Transverse colon (tissue), 4 donors: ENCODE results near the gene CFAP221. TPM values are rescaled to one million over a fixed set of nuclear protein-coding genes. Genes with fewer than 3 reads are reported as not detected.
A peak's percentile ranks its signal among the peaks of the same experiment; 100 is the strongest.

Experiments
- DNase-seq: peaks from one replicate; pipeline ENCODE4 v3.0.0-alpha.2; 2019
- H3K27ac ChIP-seq, 4 donors: fragments of 200-600 bp; sonication (generic); 2 replicates each; pipeline ENCODE4 v1.5.1; 2016 to 2018; ENCODE audit warnings: inconsistent platforms in 4 of 4
- H3K27me3 ChIP-seq: fragments of 200-600 bp; sonication (generic); 2 replicates; pipeline ENCODE4 v1.5.1; 2017; ENCODE audit warnings: inconsistent platforms
- H3K36me3 ChIP-seq, 4 donors: fragments of 200-600 bp; sonication (generic); 2 replicates each; pipeline ENCODE4 v1.5.1; 2017 to 2019; ENCODE audit warnings: inconsistent platforms in 4 of 4
- H3K4me1 ChIP-seq, 4 donors: fragments of 200-600 bp; sonication (generic); 2 replicates each; pipeline ENCODE4 v1.5.1; 2017 to 2020; ENCODE audit warnings: inconsistent platforms in 4 of 4
- H3K4me3 ChIP-seq, 4 donors: fragments of 200-600 bp; sonication (generic); 1 replicate in 1 of 4; 2 replicates in 3 of 4; pipeline versions ENCODE4 v1.5.1 to v1.6.1; 2017 to 2019; ENCODE audit warnings: inconsistent platforms in 4 of 4
- H3K9me3 ChIP-seq, 2 donors: fragments of 200-600 bp; sonication (generic); 2 replicates each; pipeline ENCODE4 v1.5.1; 2017 to 2019; ENCODE audit warnings: inconsistent platforms in 2 of 2
- EP300 ChIP-seq: sonication (generic); formaldehyde crosslinking; IDR thresholded peaks from one replicate; pipeline ENCODE4 v1.6.1; 2017; ENCODE audit warnings: antibody characterized with exemption, low read depth
- POLR2A ChIP-seq: fragments of 450-650 bp; IDR thresholded peaks from one replicate; pipeline ENCODE4 v1.6.1; 2016; ENCODE audit warnings: antibody characterized with exemption, mild to moderate bottlenecking, moderate library complexity
- POLR2AphosphoS5 ChIP-seq, 3 donors: sonication (generic); formaldehyde crosslinking; IDR thresholded peaks; one replicate each; pipeline ENCODE4 v1.6.1; 2016; ENCODE audit warnings: antibody characterized with exemption in 3 of 3
- WGBS, 2 donors: methylation state at CpG; one replicate each; pipeline ENCODE4 v1.1.5; 2018; ENCODE audit warnings: low coverage in 1 of 2; 5-methylcytosine and 5-hydroxymethylcytosine counted together
- in situ Hi-C, 4 donors: fragments of 200-750 bp; cut with MboI; loops; one replicate each; pipeline versions ENCODE4 v1.15.0 to v1.15.1; 2017; ENCODE audit warnings: low sequenced_read_pairs in 3 of 4, low pct_ligation_motif_present in 1 of 4, low pct_unique_long_range_greater_than_20kb in 1 of 4
- intact Hi-C: fragments of 100-400 bp; cut with DNase I; formaldehyde crosslinking; loops from one replicate; pipeline ENCODE4 v1.15.1; 2023; ENCODE audit warnings: low total_unique reads
- total RNA-seq, 4 donors: library from RNA; depleted of rRNA; stranded (reverse); fragments of >200 nt; gene quantifications; one replicate each; pipeline ENCODE4 v1.1.0, GENCODE V29; 2016
- TF ChIP-seq, protein P1 (sequence below), 5 experiments: fragments of 200-600 bp in 3 of 5; fragments of 450-650 bp in 2 of 5; sonication (generic) in 3 of 5; IDR thresholded peaks; 1 replicate in 2 of 5; 2 replicates in 3 of 5; pipeline ENCODE4 v1.5.1; 2016 to 2017; ENCODE audit warnings: antibody characterized with exemption in 5 of 5, inconsistent platforms in 3 of 5, mild to moderate bottlenecking in 2 of 5, moderate library complexity in 1 of 5

The CFAP221 gene
- total RNA-seq, 4 donors from 2014 or later = not detected

DNA sequence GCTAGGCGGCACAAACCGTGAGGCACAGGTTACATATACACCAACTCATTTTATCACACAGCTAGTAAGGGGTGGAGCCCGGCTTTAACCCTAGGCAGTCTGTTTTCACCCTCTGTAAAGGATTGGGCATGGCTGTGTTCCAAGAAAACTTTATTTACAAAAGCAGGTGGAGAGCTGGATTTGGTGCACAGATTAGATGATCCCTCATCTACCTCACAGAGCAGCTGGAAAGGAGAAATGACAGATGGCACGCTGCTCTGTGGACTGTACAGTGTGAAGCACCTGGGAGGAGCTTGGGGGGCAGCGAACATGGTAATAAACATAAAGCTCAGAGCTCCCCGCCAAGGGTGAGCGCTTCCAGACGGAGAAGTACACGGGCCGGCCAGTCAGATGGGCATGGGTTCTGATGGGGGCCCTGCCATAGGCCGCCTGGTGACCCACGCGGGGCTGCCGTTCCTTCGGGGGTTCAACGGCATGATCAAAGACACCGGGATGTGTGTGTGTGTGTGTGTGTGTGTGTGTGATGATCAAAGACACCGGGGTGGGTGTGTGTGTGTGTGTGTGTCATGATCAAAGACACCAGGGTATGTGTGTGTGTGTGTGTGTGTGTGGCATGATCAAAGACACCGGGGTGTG lies 133.9 kb downstream of the CFAP221 start:
- in situ Hi-C loops (no loop called here), intact Hi-C loops (no loop called here)
- Histone ChIP-seq H3K27me3 (no peaks in the 10 kb centered on the region), H3K4me1 (peaks cover 6 to 23% (median 9%) of the 10 kb centered on the region in 4 donors), H3K4me3 (peak overlapping the region in 3 of 4 donors; percentile 64 to 98 (median 64)), H3K27ac (peak overlapping the region; percentile 82 to 94 (median 86)), H3K36me3 (no peaks in the 10 kb centered on the region), H3K9me3 (no peaks in the 10 kb centered on the region)
- WGBS, 2 donors = 46 to 49% methylated on average over 3 to 19 of the region's 19 CpGs
- peak; percentile 57 for DNase-seq
- TF ChIP-seq POLR2A (no peak), POLR2AphosphoS5 (IDR thresholded peaks at IDR 0.05) (peak; percentile 52 to 73 (median 66)), EP300 (no peak)
- TF ChIP-seq, protein P1, sequence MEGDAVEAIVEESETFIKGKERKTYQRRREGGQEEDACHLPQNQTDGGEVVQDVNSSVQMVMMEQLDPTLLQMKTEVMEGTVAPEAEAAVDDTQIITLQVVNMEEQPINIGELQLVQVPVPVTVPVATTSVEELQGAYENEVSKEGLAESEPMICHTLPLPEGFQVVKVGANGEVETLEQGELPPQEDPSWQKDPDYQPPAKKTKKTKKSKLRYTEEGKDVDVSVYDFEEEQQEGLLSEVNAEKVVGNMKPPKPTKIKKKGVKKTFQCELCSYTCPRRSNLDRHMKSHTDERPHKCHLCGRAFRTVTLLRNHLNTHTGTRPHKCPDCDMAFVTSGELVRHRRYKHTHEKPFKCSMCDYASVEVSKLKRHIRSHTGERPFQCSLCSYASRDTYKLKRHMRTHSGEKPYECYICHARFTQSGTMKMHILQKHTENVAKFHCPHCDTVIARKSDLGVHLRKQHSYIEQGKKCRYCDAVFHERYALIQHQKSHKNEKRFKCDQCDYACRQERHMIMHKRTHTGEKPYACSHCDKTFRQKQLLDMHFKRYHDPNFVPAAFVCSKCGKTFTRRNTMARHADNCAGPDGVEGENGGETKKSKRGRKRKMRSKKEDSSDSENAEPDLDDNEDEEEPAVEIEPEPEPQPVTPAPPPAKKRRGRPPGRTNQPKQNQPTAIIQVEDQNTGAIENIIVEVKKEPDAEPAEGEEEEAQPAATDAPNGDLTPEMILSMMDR (IDR thresholded peaks at IDR 0.05) = no peak

DNA sequence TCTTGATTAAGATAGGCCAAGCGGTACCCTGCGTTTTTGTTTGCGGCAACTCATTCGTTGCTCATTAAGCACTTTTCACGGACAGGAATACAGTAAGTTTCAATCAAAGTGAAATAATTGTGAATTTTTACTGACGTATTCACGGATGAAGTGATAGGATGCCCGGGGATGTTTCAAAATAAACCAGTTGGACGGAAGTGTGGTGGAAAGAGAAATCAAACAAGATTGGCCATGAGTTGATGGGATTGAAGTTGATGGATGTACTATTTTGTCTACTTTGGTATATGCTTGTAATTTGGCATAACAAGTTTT lies 135.2 kb downstream of the CFAP221 start:
- WGBS, 2 donors = 2 to 10% methylated on average over 3 to 9 of the region's 9 CpGs
- in situ Hi-C loops (no loop called here), intact Hi-C loops (no loop called here)
- Histone ChIP-seq H3K27ac (peak overlapping the region; percentile 82 to 94 (median 86)), H3K9me3 (no peaks in the 10 kb centered on the region), H3K4me1 (peaks cover 6 to 22% (median 9%) of the 10 kb centered on the region in 4 donors), H3K36me3 (no peaks in the 10 kb centered on the region), H3K27me3 (no peaks in the 10 kb centered on the region), H3K4me3 (peak overlapping the region; percentile 64 to 98 (median 77))
- DNase-seq = no peak
- TF ChIP-seq POLR2AphosphoS5 (IDR thresholded peaks at IDR 0.05) (no peak), POLR2A (no peak), EP300 (no peak)
- TF ChIP-seq, protein P1 (IDR thresholded peaks at IDR 0.05) = no peak

DNA sequence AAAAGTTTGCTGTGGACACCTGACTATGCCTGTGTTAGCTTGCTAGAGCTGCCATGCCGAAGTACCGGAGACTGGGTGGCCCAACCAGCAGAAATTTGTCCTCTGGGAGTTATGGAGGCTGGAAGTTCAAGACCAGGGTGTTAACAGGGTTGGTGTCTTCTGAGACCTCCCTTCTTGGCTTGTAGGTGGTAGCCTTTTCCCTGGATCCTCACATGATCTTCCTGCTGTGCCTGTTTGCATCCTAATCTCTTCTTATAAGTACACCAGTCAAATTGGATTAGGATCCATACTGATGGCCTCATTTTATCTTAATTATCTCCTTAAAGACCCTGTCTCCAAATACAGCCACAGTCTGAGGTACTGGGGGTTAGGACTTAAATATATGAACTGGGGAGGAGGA lies 135.6 kb downstream of the CFAP221 start:
- Histone ChIP-seq H3K9me3 (no peaks in the 10 kb centered on the region), H3K4me1 (peaks cover 6 to 19% (median 7%) of the 10 kb centered on the region in 4 donors), H3K27ac (peak overlapping the region in 3 of 4 donors; percentile 86 to 94 (median 86)), H3K36me3 (no peaks in the 10 kb centered on the region), H3K27me3 (no peaks in the 10 kb centered on the region), H3K4me3 (peak overlapping the region in 3 of 4 donors; percentile 64 to 98 (median 64))
- in situ Hi-C loops = no loop called here
- WGBS, 2 donors = 73% methylated on average over 2 of the region's 2 CpGs; no CpG with 5 or more reads in 1 of the 2 donors
- TF ChIP-seq, protein P1 (IDR thresholded peaks at IDR 0.05) = no peak
- TF ChIP-seq POLR2AphosphoS5 (IDR thresholded peaks at IDR 0.05) (no peak), EP300 (no peak), POLR2A (no peak)
- no peak for DNase-seq
- intact Hi-C loops = no loop called here

DNA sequence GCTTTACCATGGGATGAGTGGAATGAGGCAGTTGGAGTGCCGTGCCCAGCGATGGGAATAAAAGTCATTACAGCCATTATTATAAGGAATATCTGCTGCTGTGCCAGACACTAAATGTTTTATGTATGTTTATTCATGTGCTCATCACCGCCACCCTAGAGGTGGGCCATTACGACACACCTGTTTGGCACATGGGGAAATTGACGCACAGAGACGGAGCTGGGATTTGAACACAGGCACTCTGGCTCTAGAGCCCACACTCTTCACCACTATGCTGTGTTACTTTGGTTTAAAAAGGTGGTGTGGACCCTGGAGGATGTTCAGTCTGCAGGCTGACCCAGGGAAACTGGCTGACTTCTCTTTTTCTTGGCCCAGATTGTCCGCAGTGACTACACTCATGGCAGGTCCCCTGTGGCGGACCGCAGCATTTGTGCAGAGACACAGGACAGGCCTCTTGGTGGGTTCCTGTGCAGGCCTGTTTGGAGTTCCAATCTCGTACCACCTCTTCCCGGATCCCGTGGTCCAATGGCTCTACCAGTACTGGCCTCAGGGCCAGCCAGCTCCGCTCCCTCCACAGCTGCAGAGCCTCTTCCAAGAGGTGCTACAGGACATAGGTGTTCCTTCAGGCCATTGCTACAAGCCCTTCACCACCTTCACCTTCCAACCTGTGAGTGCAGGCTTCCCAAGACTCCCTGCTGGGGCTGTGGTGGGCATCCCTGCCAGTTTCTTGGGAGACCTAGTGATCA lies 136.4 kb downstream of the CFAP221 start:
- intact Hi-C loops (no loop called here), in situ Hi-C loops (no loop called here)
- H3K4me1 ChIP-seq = peaks cover 6 to 19% (median 7%) of the 10 kb centered on the region in 4 donors
- H3K9me3 ChIP-seq = no peaks in the 10 kb centered on the region
- no peak overlapping the region for H3K4me3 ChIP-seq
- WGBS, 2 donors = 89 to 93% methylated on average over 3 to 13 of the region's 13 CpGs
- H3K27ac ChIP-seq = no peak overlapping the region
- no peaks in the 10 kb centered on the region for H3K27me3 ChIP-seq
- no peak for TF ChIP-seq POLR2A
- TF ChIP-seq, protein P1 (IDR thresholded peaks at IDR 0.05) = no peak
- TF ChIP-seq POLR2AphosphoS5 (IDR thresholded peaks at IDR 0.05) = no peak
- TF ChIP-seq EP300 = no peak
- H3K36me3 ChIP-seq = no peaks in the 10 kb centered on the region
- DNase-seq = no peak
